Measurements from ENCODE around the gene ANKRD27. TPM values are rescaled to one million over a fixed set of nuclear protein-coding genes. Genes with fewer than 3 reads are reported as not detected.

The ANKRD27 gene
- total RNA-seq, 1 experiment from 2014 or later, result 48.1 TPM

DNA sequence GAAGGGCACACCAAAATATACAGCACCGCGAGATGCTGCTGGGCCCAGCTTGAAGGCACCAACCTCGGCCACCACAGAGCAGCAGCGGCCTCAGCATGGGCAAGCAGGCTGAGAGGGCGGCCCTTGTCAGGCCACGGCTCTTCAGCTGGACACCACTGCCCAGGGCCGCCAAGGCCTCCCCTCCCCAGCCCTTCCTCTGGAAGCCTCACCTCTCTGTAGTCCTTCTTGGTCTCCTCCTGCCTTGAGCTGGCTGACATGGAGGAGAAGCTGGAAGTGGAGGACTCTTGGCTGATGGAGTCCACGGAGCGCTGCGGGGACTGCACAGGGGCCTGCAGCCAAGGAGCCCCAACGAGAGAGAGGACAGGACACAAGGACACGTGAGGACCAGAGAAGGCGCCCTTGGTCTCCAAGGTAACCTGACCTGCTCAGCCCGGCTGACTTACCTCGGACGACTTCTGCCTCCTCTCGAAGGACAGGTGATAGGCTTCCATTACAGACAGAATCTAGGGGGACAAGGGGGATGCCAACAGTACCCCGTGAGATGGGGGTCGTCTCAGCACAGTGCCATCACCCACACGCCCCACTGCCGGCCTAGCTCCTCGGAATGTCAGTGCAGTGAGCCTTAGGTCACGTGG, 55.8 kb downstream of the ANKRD27 start:
- H3K9me3 ChIP-seq (ENCODE audit: control insufficient read depth in 1 of 2, insufficient read depth in 1 of 2, low read depth in 1 of 2, low read length in 2 of 2), result no peaks in the 10 kb centered on the region
- intact Hi-C loops (cut with micrococcal nuclease), result no loop called here
- RAD21 ChIA-PET (ENCODE audit: low non-redundant PET in 1 of 2, low total read pairs in 2 of 2, uncharacterized antibody in 2 of 2, unreplicated experiment in 2 of 2), result no interaction called here
- ATAC-seq (no peak), DNase-seq (ENCODE audit: low read depth, low spot score) (no peak)
- TF ChIP-seq CBX3 (IDR thresholded peaks at IDR 0.05; ENCODE audit: low read depth), result no peak
- TF ChIP-seq YY1 (IDR thresholded peaks at IDR 0.05; ENCODE audit: extremely low read depth, insufficient replicate concordance, low read depth, low read length), result no peak
- TF ChIP-seq, protein P1, sequence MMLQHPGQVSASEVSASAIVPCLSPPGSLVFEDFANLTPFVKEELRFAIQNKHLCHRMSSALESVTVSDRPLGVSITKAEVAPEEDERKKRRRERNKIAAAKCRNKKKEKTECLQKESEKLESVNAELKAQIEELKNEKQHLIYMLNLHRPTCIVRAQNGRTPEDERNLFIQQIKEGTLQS (IDR thresholded peaks at IDR 0.05), result no peak
- no peak for TF ChIP-seq SIN3A (IDR thresholded peaks at IDR 0.05; ENCODE audit: low read depth)
- TF ChIP-seq TCF7L2 (IDR thresholded peaks at IDR 0.05; ENCODE audit: borderline replicate concordance, extremely low read depth, insufficient read depth, insufficient read length), result no peak
- TF ChIP-seq ZNF274 (IDR thresholded peaks at IDR 0.05; ENCODE audit: low read depth, low read length), result no peak
- TF ChIP-seq CTCF (IDR thresholded peaks at IDR 0.05 in 2 of 3, conservative IDR thresholded peaks at IDR 0.05 in 1 of 3; ENCODE audit: borderline replicate concordance in 1 of 3, insufficient read depth in 1 of 3, low read depth in 2 of 3, low read length in 2 of 3), result no peak
- TF ChIP-seq ELF1 (IDR thresholded peaks at IDR 0.05; ENCODE audit: borderline replicate concordance, low read depth), result no peak
- no peak for TF ChIP-seq SP1 (IDR thresholded peaks at IDR 0.05; ENCODE audit: low read depth)
- TF ChIP-seq, protein P2, sequence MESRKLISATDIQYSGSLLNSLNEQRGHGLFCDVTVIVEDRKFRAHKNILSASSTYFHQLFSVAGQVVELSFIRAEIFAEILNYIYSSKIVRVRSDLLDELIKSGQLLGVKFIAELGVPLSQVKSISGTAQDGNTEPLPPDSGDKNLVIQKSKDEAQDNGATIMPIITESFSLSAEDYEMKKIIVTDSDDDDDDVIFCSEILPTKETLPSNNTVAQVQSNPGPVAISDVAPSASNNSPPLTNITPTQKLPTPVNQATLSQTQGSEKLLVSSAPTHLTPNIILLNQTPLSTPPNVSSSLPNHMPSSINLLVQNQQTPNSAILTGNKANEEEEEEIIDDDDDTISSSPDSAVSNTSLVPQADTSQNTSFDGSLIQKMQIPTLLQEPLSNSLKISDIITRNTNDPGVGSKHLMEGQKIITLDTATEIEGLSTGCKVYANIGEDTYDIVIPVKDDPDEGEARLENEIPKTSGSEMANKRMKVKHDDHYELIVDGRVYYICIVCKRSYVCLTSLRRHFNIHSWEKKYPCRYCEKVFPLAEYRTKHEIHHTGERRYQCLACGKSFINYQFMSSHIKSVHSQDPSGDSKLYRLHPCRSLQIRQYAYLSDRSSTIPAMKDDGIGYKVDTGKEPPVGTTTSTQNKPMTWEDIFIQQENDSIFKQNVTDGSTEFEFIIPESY (IDR thresholded peaks at IDR 0.05; ENCODE audit: extremely low read depth, insufficient replicate concordance, low read length), result no peak
- no peak for TF ChIP-seq EGR1 (IDR thresholded peaks at IDR 0.05; ENCODE audit: low read depth)
- TF ChIP-seq, protein P3, sequence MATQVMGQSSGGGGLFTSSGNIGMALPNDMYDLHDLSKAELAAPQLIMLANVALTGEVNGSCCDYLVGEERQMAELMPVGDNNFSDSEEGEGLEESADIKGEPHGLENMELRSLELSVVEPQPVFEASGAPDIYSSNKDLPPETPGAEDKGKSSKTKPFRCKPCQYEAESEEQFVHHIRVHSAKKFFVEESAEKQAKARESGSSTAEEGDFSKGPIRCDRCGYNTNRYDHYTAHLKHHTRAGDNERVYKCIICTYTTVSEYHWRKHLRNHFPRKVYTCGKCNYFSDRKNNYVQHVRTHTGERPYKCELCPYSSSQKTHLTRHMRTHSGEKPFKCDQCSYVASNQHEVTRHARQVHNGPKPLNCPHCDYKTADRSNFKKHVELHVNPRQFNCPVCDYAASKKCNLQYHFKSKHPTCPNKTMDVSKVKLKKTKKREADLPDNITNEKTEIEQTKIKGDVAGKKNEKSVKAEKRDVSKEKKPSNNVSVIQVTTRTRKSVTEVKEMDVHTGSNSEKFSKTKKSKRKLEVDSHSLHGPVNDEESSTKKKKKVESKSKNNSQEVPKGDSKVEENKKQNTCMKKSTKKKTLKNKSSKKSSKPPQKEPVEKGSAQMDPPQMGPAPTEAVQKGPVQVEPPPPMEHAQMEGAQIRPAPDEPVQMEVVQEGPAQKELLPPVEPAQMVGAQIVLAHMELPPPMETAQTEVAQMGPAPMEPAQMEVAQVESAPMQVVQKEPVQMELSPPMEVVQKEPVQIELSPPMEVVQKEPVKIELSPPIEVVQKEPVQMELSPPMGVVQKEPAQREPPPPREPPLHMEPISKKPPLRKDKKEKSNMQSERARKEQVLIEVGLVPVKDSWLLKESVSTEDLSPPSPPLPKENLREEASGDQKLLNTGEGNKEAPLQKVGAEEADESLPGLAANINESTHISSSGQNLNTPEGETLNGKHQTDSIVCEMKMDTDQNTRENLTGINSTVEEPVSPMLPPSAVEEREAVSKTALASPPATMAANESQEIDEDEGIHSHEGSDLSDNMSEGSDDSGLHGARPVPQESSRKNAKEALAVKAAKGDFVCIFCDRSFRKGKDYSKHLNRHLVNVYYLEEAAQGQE (IDR thresholded peaks at IDR 0.05; ENCODE audit: low read depth), result no peak
- TF ChIP-seq RAD21 (IDR thresholded peaks at IDR 0.05; ENCODE audit: low read depth), result no peak
- H3K27ac ChIP-seq (ENCODE audit: low read depth, low read length), result no peak overlapping the region
- H3K4me2 ChIP-seq (ENCODE audit: low read length), result no peak overlapping the region
- no peak overlapping the region for H2AFZ ChIP-seq (ENCODE audit: low read depth, low read length, poor library complexity, severe bottlenecking)
- no peak overlapping the region for H3K4me3 ChIP-seq (replicated peaks in 1 of 2; ENCODE audit: low read depth in 1 of 2, low read length in 2 of 2)
- H3K9me2 ChIP-seq (ENCODE audit: insufficient read depth), result no peaks in the 10 kb centered on the region
- no peak overlapping the region for H3K9ac ChIP-seq (ENCODE audit: low read length)
- H3K4me1 ChIP-seq (ENCODE audit: control insufficient read depth in 1 of 2, insufficient read depth in 2 of 2, low read length in 2 of 2), result no peaks in the 10 kb centered on the region
- POLR2A ChIA-PET, result no interaction called here
- H4K20me1 ChIP-seq (ENCODE audit: insufficient read depth), result no peaks in the 10 kb centered on the region
- BruUV-seq (replicated peaks), result no TSS peak
- H3K36me3 ChIP-seq (ENCODE audit: control insufficient read depth in 1 of 2, insufficient read depth in 2 of 2, low read length in 2 of 2), result peaks cover 24 to 36% of the 10 kb centered on the region in 2 experiments; a peak in 3 of 4 replicates
- H3K79me2 ChIP-seq (ENCODE audit: insufficient read depth, low read length), result no peaks in the 10 kb centered on the region
- no peaks in the 10 kb centered on the region for H3K27me3 ChIP-seq (ENCODE audit: insufficient read depth, low read length)
- CTCF ChIA-PET, result no interaction called here
